HL-60 (cell line): ENCODE data around the gene CIART.

Experiments
- POLR2AphosphoS5 ChIP-seq: IDR thresholded peaks from 2 replicates; pipeline ENCODE4 v1.6.1; 2012; ENCODE audit warnings: low read depth
- REST ChIP-seq: IDR thresholded peaks from 2 replicates; pipeline ENCODE4 v1.6.1; 2012; ENCODE audit warnings: low read depth; ENCODE audit not compliant: insufficient replicate concordance

GRCh38 chr1:150320667-150320978, 38.3 kb downstream of the CIART start:
- TF ChIP-seq REST, result no peak
- no peak for TF ChIP-seq POLR2AphosphoS5
